Hepatocyte (in vitro differentiated cells): ENCODE data around the gene AUTS2.

Experiments
- CTCF ChIP-seq: fragments of 200-600 bp; sonication (generic); IDR thresholded peaks from 2 replicates; pipeline ENCODE4 v1.5.1; 2016; ENCODE audit warnings: antibody characterized with exemption, mild to moderate bottlenecking; ENCODE audit not compliant: poor library complexity
- EZH2 ChIP-seq: fragments of 200-600 bp; sonication (generic); IDR thresholded peaks from 2 replicates; pipeline ENCODE4 v1.6.1; 2016; ENCODE audit warnings: antibody characterized with exemption, mild to moderate bottlenecking, borderline replicate concordance
- EZH2phosphoT487 ChIP-seq: fragments of 200-600 bp; sonication (generic); IDR thresholded peaks from one replicate; pipeline ENCODE4 v1.6.1; 2018; ENCODE audit warnings: antibody characterized with exemption, mild to moderate bottlenecking, low read depth, moderate library complexity; ENCODE audit not compliant: unreplicated experiment, severe bottlenecking

DNA sequence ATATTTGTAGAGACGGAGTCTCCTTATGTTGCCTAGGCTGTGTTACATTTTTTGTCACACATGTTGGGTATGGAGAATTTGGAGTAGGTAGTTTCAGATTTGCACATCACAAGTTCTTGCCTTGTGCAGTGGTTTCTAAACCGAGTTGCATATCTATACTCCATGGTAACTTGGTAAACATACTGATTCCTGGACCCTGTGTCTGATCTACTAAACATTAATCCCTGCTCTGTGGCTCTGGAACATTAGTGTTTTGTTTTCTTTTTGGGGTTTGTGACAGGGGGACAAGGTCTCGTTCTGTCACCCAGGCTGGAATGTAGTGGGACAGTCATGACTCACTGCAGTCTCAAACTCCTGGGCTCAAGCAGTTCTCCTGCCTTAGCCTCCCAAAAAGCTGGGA, 24.7 kb downstream of the AUTS2 start:
- no peak for TF ChIP-seq CTCF
- TF ChIP-seq EZH2: no peak
- TF ChIP-seq EZH2phosphoT487: no peak
